Parathyroid adenoma (tissue), 2 donors: ENCODE results near the gene KRT1.

ENCODE experiments used
- H2AFZ ChIP-seq: fragments of 300-600 bp; sonication (generic); one replicate; pipeline ENCODE4 v1.7.0; 2017; ENCODE audit warnings: antibody characterized with exemption, mild to moderate bottlenecking
- H3K27ac ChIP-seq: fragments of 300-600 bp; sonication (generic); one replicate; pipeline ENCODE4 v1.7.0; 2017
- H3K27me3 ChIP-seq: fragments of 300-600 bp; sonication (generic); one replicate; pipeline ENCODE4 v1.7.0; 2017; ENCODE audit warnings: low read length; ENCODE audit not compliant: control insufficient read depth, insufficient read depth
- H3K36me3 ChIP-seq: fragments of 300-600 bp; sonication (generic); one replicate; pipeline ENCODE4 v1.7.0; 2017; ENCODE audit warnings: low read length; ENCODE audit not compliant: control insufficient read depth, insufficient read depth
- H3K4me1 ChIP-seq: fragments of 300-600 bp; sonication (generic); one replicate; pipeline ENCODE4 v1.7.0; 2017; ENCODE audit warnings: control low read depth
- H3K4me2 ChIP-seq: fragments of 300-600 bp; sonication (generic); one replicate; pipeline ENCODE4 v1.7.0; 2017; ENCODE audit warnings: low read length
- H3K4me3 ChIP-seq: fragments of 300-600 bp; sonication (generic); one replicate; pipeline ENCODE4 v1.7.0; 2017; ENCODE audit warnings: low read depth, low read length
- H3K79me2 ChIP-seq: fragments of 300-600 bp; sonication (generic); one replicate; pipeline ENCODE4 v1.7.0; 2017; ENCODE audit warnings: control low read depth
- H3K9ac ChIP-seq: fragments of 300-600 bp; sonication (generic); one replicate; pipeline ENCODE4 v1.7.0; 2017; ENCODE audit warnings: mild to moderate bottlenecking
- H3K9me3 ChIP-seq: fragments of 300-600 bp; sonication (generic); one replicate; pipeline ENCODE4 v1.7.0; 2017; ENCODE audit warnings: low read length; ENCODE audit not compliant: control insufficient read depth
- CTCF ChIP-seq: fragments of 300-600 bp; sonication (generic); IDR thresholded peaks from one replicate; pipeline ENCODE4 v1.7.0; 2017; ENCODE audit warnings: antibody characterized with exemption, mild to moderate bottlenecking
- donor health status: primary hyperparathyroidism.

The KRT1 gene

GRCh38 chr12:52630008-52630500, 50.2 kb downstream of the KRT1 start:
- H3K27me3 ChIP-seq = no peaks in the 10 kb centered on the region
- no peaks in the 10 kb centered on the region for H3K36me3 ChIP-seq
- H3K4me2 ChIP-seq = no peak overlapping the region
- no peak overlapping the region for H3K9ac ChIP-seq
- peaks cover 7% of the 10 kb centered on the region for H3K4me1 ChIP-seq
- H3K79me2 ChIP-seq = no peaks in the 10 kb centered on the region
- H2AFZ ChIP-seq = no peak overlapping the region
- H3K27ac ChIP-seq = no peak overlapping the region
- H3K4me3 ChIP-seq = no peak overlapping the region
- no peaks in the 10 kb centered on the region for H3K9me3 ChIP-seq
- no peak for TF ChIP-seq CTCF

- no peak overlapping the region for H2AFZ ChIP-seq
- peaks cover 5% of the 10 kb centered on the region for H3K4me1 ChIP-seq
- H3K79me2 ChIP-seq = no peaks in the 10 kb centered on the region
- H3K4me2 ChIP-seq = no peak overlapping the region
- no peaks in the 10 kb centered on the region for H3K27me3 ChIP-seq
- no peak for TF ChIP-seq CTCF
- no peak overlapping the region for H3K27ac ChIP-seq
- H3K4me3 ChIP-seq = no peak overlapping the region
- no peaks in the 10 kb centered on the region for H3K36me3 ChIP-seq
- H3K9me3 ChIP-seq = no peaks in the 10 kb centered on the region
- no peak overlapping the region for H3K9ac ChIP-seq
These were observed 50.8 kb downstream of the KRT1 start for GRCh38 chr12:52629281-52630007.

- Histone ChIP-seq H3K4me1 (no peaks in the 10 kb centered on the region), H3K27ac (no peak overlapping the region), H3K9ac (no peak overlapping the region), H3K79me2 (no peaks in the 10 kb centered on the region), H3K36me3 (no peaks in the 10 kb centered on the region), H3K27me3 (no peaks in the 10 kb centered on the region), H2AFZ (no peak overlapping the region), H3K4me3 (no peak overlapping the region), H3K9me3 (no peaks in the 10 kb centered on the region), H3K4me2 (no peak overlapping the region)
- no peak for TF ChIP-seq CTCF
These were observed 51.4 kb downstream of the KRT1 start for GRCh38 chr12:52628841-52629240.

- Histone ChIP-seq H2AFZ (no peak overlapping the region), H3K4me1 (no peaks in the 10 kb centered on the region), H3K4me2 (no peak overlapping the region), H3K9ac (no peak overlapping the region), H3K27me3 (no peaks in the 10 kb centered on the region), H3K4me3 (no peak overlapping the region), H3K79me2 (no peaks in the 10 kb centered on the region), H3K36me3 (no peaks in the 10 kb centered on the region), H3K27ac (no peak overlapping the region), H3K9me3 (no peaks in the 10 kb centered on the region)
- TF ChIP-seq CTCF = no peak
These were observed 52.1 kb downstream of the KRT1 start for GRCh38 chr12:52628111-52628507.
